T-helper 2 cell (primary cell): ENCODE results near the gene SMIM17.
"Not testable (repeated sequence)": the region's sequence is repeated elsewhere in the genome, so short reads cannot be mapped to it uniquely, and the experiment has no call there.

Experiments
- DNase-seq, 5 experiments: peaks; one replicate each; pipeline versions ENCODE4 v3.0.0 to v3.0.0-alpha.2; 2012 to 2022

SMIM17 gene

DNA sequence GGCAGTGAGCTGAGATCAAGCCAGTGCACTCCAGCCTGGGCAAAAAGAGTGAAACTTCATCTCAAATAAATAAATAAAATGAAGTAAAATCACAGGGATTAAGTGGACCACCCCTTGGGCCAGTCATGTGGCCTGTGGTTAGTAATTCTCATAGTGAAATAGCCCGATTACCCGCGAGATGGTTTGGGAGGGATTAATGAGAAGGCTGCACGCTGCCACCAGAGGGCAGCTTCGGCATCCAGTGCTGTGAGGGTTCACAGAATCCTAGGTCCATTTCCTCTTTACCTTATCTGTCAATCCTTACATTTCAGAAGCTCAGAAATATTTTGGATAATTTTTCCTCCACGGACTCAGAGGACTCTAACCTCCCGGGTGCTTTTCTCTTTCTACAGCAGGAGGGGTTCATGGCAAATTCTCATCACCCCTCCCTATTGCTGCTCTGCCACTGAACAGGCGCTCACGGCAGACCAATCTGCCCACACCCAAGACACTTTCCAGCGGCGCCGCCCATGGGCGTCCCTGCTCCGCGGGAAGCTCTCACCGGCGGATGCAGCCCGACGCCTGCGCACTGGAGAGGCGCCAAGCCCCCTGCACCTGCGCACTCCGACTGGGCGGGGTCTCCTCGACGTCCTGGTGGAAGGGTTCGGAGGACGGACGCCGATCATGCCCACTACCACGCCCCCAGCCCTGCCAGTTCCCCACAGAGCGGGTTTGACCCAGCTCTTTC, 17.6 kb downstream of the SMIM17 start:
- no peak for DNase-seq

DNA sequence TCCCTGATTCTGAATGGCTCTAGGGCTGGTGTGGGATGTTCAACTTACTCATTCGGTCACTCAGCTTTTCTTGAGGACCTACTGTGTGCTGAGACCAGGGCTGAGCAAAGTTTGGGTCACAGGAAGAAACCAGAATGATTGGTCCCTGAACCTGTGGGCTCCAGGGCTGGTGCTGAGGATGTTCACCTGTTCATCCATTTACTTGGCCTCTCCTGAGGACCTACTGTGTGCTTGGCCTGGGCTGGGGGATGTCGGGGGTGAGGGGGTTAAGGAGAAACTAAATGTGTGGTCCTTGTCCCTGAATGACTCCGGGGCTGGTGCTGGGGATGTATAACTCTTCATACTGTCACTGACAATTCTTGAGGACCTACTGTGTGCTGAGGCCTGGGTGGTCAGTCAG, 18.3 kb downstream of the SMIM17 start:
- no peak for DNase-seq

GRCh38 chr19:56663931-56664500, 21.1 kb downstream of the SMIM17 start:
- no peak for DNase-seq

- no peak for DNase-seq
These were observed 21.6 kb downstream of the SMIM17 start for GRCh38 chr19:56664511-56664910.

- DNase-seq, result no peak
These were observed 24.4 kb downstream of the SMIM17 start for GRCh38 chr19:56667311-56667870.

DNA sequence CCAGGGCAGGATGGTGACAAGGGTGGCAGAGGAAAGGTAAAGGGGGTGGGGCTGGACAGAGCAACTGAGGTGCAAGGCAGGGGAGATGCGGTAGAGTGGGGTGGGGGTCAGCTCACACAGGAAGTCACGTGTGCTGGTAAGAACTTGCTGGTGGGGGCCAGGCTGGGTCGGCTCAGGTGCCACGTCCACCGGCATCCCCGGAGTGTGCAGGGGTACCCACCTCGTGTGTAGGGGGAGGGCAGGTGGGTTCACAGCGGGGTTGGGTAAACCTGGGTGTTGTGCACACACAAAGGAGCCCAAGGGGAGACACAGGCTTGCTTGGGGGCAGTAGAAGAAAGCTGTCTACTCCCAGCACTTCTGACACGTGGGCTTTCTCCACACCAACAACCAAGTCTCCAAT, 25.7 kb downstream of the SMIM17 start:
- DNase-seq, result no peak

GRCh38 chr19:56670401-56670960, 27.5 kb downstream of the SMIM17 start:
- no peak for DNase-seq

- peak in 1 of 5 experiments; percentile 9 for DNase-seq
These were observed 28.1 kb downstream of the SMIM17 start for GRCh38 chr19:56670961-56671612.

DNA sequence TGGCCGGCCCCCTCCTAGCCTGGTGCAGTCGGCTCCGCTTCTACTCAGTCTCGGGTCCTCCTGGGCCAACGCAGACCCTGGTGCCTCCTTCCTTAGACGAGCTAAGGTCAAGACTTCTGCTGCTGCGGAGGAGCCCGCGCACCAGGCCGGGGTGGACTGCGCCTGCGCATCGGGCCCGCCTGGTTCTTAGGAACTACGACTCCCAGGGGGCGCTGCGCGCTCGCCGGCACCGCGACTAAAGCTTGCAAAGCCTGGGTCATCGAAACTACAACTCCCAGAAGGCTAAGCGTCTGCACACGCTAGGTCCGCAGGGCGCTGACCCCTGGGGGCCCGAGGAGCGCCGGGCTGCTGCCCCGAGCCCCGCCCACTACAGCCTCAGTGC, 28.6 kb downstream of the SMIM17 start, which contains the start of gene ZNF835:
TSS of gene ZNF835 (minus strand) at position 145 of the 382 bp plus-strand sequence. CDS start 6,559 bp downstream, outside the sequence.
- DNase-seq, result peak; percentile 30 to 72 (median 63)

GRCh38 chr19:56672610-56673009, 29.7 kb downstream of the SMIM17 start:
- DNase-seq, result not testable (repeated sequence)

- no peak for DNase-seq
These were observed 35.2 kb downstream of the SMIM17 start for GRCh38 chr19:56678205-56678604.

DNA sequence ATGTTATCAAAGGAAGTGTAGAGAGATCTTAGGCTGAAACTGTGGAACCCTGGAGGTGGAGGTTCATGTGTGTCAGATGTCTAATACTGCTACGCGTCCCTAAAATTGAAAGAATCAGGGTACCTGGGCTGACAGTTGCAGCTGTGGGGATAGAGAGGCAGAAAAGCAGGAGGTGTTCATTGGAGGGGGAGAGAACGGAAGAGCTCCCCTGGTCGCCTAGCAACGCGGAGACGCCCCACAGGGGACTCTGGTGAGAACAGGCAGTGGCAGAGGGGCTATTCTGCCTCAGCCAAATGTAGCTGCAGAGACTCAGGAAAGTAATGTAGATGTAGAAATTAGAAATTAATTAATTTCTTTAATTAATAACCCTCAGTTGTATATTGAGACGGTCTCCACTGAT, 38.7 kb downstream of the SMIM17 start:
- DNase-seq, result no peak

GRCh38 chr19:56683116-56683515, 40.2 kb downstream of the SMIM17 start:
- DNase-seq, result no peak

DNA sequence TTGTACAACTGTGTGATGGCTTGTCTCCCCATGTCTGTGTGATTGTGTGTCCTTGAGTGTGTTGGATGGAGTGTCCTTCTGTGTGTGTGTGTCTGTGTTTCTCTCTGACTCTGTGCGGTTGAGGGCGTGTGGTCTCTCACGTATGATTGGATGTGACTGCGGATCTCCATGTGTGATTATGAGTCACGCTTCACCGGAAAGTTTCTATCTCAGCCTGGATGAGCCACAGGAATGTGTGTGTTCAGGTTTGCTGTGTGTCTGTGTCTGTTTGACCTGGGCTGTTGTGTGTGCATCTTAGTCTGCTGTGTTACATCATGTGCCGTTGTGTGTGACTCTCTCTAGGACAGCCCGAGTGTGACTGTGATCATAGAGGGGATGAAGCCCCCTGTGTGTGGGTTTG, 44.1 kb downstream of the SMIM17 start:
- no peak for DNase-seq

DNA sequence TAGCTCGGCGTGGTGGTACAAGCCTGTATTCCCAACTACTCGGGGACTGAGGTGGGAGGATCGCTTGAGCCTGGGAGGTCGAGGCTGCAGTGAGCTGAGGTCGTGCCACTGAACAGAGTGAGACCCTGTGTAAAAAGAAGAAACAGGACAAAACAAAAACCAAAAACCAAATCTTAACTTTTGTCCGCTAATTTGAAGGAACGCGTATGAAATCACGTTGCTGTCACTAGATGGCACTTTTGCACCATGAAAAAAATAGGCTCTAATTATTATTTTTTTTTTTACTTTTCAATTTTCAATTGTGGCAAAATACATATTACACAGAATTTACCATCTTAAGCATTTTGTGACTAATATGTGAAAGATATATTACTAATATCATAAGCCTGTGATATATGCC, 46.2 kb downstream of the SMIM17 start:
- DNase-seq, result no peak

DNA sequence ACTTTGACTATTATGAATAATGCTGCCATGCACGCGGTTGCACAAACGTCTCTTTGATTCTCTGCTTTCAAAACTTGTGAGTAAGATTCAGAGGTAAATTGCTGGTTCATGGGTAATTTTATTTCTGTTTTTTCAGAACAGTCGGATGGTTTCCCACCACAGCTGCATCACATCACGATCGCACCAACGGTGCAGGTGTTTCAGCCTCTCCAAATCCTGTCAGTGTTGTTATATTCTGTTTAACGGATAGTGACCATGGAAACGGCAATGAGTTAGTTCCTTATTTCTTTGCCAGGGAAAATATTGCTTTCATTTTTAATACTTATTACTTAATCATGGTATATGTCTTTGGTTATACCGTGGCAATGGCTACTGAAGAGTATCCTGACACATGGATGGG, 47.7 kb downstream of the SMIM17 start:
- no peak for DNase-seq

DNA sequence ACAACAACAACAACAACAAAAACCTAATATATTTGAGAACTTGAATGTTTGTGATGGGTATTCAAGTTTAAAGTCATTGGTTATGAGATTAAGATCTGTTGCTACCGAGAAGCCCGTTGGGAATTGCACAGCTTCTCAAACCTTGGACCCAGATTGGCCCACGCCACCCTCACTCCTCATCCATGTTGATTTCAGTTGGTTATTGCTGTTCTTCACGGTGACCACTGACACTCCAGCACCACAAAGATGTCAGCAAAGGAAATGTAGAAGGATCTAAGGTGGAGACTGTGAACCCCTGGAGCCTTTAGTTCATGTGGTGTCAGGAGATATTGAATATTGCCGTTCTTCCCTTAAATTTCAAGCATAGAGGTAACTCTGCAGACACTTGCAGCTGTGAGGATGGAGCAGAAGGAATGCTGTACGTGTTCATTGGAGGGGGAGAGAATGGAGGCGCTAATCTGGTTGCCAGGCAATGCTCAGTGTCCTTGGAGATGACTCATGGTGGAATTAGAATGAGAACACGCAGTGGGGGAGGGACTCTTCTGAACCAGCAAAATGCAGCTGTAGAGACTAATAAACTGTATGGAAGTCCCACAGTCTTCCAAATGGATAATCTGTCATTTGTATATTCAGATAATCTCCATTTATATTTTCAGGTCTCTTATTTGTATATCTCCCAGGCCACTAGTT, 49.4 kb downstream of the SMIM17 start:
- DNase-seq, result no peak

- DNase-seq, result no peak
These were observed 56.6 kb downstream of the SMIM17 start for GRCh38 chr19:56699552-56699951.

DNA sequence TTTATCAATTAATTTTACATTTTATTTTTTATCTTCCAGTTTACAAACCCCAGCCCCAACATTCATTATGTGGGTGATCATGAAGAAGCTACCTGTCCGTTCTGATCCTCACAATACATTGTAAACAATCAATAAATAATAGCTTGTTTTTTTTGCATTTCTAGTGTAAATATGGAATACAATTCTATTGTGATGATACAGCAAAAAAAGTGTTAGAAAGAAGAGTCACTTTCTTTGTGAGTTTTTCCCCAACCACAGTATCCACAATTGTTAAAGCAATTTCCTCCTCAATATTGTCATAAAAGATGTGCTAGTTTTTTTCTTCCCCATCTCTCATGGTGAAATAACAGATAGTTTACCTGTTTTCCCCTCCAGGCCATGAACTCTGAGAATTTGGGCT, 58.9 kb downstream of the SMIM17 start:
- no peak for DNase-seq

DNA sequence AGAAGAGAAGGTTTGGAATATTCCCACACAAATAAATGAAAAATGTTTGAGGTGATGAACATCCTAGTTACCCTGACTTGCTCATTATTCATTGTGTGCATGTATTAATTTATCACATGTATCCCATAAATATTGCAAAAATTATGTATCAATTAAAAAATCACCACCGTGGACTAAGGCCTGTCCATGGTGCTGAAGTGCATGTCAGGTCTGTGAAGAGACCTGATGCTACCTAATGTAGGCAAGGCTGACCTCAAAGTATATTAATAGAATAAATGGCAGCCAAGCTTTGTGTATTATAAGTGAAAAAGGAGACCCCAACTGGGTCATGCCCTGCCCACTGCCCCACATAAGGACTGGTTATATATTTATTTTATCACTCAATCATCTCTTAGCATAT, 63.0 kb downstream of the SMIM17 start:
- no peak for DNase-seq
